ENCODE measurements around the gene APP.

DNA sequence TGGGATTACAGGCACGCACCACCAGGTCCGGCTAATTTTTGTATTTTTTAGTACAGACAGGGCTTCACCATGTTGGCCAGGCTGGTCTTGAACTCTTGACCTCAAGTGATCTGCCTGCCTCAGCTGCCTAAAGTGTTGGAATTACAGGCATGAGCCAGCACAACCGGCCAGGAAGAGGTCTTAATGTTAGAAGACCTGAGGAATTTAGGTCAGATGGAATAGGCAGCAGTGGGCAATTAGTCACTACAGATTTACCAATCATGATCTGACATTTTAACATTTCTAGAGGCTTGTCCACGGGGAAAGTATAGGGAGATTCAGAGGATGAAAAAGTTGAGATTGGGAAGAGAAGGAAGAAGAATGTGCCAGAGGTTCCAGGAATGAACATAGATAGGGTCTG is 8.9 kb upstream of the APP start:
- TF ChIP-seq EZH2 (IDR thresholded peaks at IDR 0.05; ENCODE audit: borderline replicate concordance, low read depth, low read length, severe bottlenecking), result no peak
- TF ChIP-seq, protein P1, sequence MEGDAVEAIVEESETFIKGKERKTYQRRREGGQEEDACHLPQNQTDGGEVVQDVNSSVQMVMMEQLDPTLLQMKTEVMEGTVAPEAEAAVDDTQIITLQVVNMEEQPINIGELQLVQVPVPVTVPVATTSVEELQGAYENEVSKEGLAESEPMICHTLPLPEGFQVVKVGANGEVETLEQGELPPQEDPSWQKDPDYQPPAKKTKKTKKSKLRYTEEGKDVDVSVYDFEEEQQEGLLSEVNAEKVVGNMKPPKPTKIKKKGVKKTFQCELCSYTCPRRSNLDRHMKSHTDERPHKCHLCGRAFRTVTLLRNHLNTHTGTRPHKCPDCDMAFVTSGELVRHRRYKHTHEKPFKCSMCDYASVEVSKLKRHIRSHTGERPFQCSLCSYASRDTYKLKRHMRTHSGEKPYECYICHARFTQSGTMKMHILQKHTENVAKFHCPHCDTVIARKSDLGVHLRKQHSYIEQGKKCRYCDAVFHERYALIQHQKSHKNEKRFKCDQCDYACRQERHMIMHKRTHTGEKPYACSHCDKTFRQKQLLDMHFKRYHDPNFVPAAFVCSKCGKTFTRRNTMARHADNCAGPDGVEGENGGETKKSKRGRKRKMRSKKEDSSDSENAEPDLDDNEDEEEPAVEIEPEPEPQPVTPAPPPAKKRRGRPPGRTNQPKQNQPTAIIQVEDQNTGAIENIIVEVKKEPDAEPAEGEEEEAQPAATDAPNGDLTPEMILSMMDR (IDR thresholded peaks at IDR 0.05; ENCODE audit: borderline replicate concordance, extremely low read depth, low read length, poor library complexity, severe bottlenecking), result no peak
